GM12872 (cell line): Measurements from ENCODE around the gene CDK16.

Experiments
- CTCF ChIP-seq: IDR thresholded peaks from 3 replicates; pipeline ENCODE4 v1.5.1; 2011; ENCODE audit warnings: low read depth, mild to moderate bottlenecking, low read length, moderate library complexity; ENCODE audit not compliant: insufficient read depth

Gene CDK16

GRCh38 chrX:47186096-47186740, 32.3 kb upstream of the CDK16 start:
- TF ChIP-seq CTCF, result no peak

- no peak for TF ChIP-seq CTCF
These were observed 31.3 kb upstream of the CDK16 start for GRCh38 chrX:47187106-47187677.

GRCh38 chrX:47189906-47190305, 28.6 kb upstream of the CDK16 start:
- no peak for TF ChIP-seq CTCF

- no peak for TF ChIP-seq CTCF
These were observed 27.8 kb upstream of the CDK16 start for GRCh38 chrX:47190445-47191269.

GRCh38 chrX:47191331-47191730, 27.1 kb upstream of the CDK16 start:
- TF ChIP-seq CTCF, result no peak

- no peak for TF ChIP-seq CTCF
These were observed 26.6 kb upstream of the CDK16 start for GRCh38 chrX:47191806-47192401.
